Pancreas (tissue), 10 donors: Measurements from ENCODE around the gene ATN1. TPM values are rescaled to one million over a fixed set of nuclear protein-coding genes. Genes with fewer than 3 reads are reported as not detected.
A peak's percentile ranks its signal among the peaks of the same experiment; 100 is the strongest.

Experiments used
- ATAC-seq, 4 donors: fragments of 200-7000 bp; cut with Tn5 transposase; one replicate each; pipeline versions ENCODE4 v1.8.0 to v1.9.1; 2020; ENCODE audit warnings: mild to moderate bottlenecking in 4 of 4, moderate library complexity in 4 of 4
- DNase-seq, 6 donors: peaks; one replicate each; pipeline ENCODE4 v3.0.0-alpha.2; 2020
- FAIRE-seq: peaks from 2 replicates; lab custom pipeline; 2012; peaks lifted over from hg19 to GRCh38; lab: Jason Lieb, UNC
- H3K27ac ChIP-seq, 4 donors: fragments of 200-600 bp; sonication (generic); 1 replicate in 3 of 4; 2 replicates in 1 of 4; pipeline versions ENCODE4 v1.5.0 to v1.8.0; 2020
- H3K27me3 ChIP-seq, 4 donors: fragments of 200-600 bp; one replicate each; pipeline ENCODE4 v1.8.0; 2021
- H3K36me3 ChIP-seq, 3 donors: fragments of 200-600 bp; sonication (generic) in 1 of 3; one replicate each; pipeline versions ENCODE4 v1.5.0 to v1.8.0; 2020 to 2021
- H3K4me1 ChIP-seq, 3 donors: fragments of 200-600 bp; one replicate each; pipeline ENCODE4 v1.8.0; 2021
- H3K4me3 ChIP-seq, 4 donors: fragments of 200-600 bp; sonication (generic) in 2 of 4; one replicate each; pipeline versions ENCODE4 v1.5.0 to v1.8.0; 2020 to 2021
- H3K9me3 ChIP-seq, 4 donors: fragments of 200-600 bp; one replicate each; pipeline ENCODE4 v1.8.0; 2021
- WGBS, 2 donors: extraction: QIAGEN DNeasy Blood & Tissue Kit; methylation state at CpG; one replicate each; pipeline ENCODE4 v1.1.7; 2013; 5-methylcytosine and 5-hydroxymethylcytosine counted together
- intact Hi-C, 3 donors: fragments of 100-400 bp; cut with DNase I; formaldehyde crosslinking; loops; one replicate each; pipeline versions ENCODE4 v1.11.1 to v1.14.2; 2022
- polyA plus RNA-seq, 2 donors: library from polyadenylated mRNA; stranded (reverse); fragments of 200-250 nt; gene quantifications; one replicate each; pipeline ENCODE4 v1.2.3, GENCODE V29; 2013
- total RNA-seq, 6 donors: library from RNA; stranded (reverse); fragmentation: NEBNext Ultra II Directional in 4 of 6; extraction: Animal tissue kit (Norgen Biotek cat#: 25700) in 4 of 6; gene quantifications; one replicate each; pipeline versions ENCODE4 v1.2.1 to v1.2.4, GENCODE V29; 2021 to 2023
- TF ChIP-seq, protein P1 (sequence below), 4 donors: fragments of 200-600 bp; sonication (generic) in 3 of 4; IDR thresholded peaks; one replicate each; pipeline versions ENCODE4 v1.5.0 to v1.8.0; 2021; ENCODE audit warnings: antibody characterized with exemption in 4 of 4
- donor health status: healthy with polysubstance abuse.
- donor health status: DM: no; HTN: no; CAD: no; lungs with moderate emphysema.
- donor health status: DM: no; HTN: no; CAD: no.
- donor health status: control.
- donor health status: control.
- donor health status: Bipolar disorder and iron deficiency.
- donor health status: DM: yes; HTN: yes; CAD: no.
- donor health status: DM: no; HTN: no; CAD: no.
- donor health status: DM: no; HTN: no; CAD: no.
- donor health status: DM: yes; HTN: yes; CAD: no.

ATN1 gene
- total and polyA plus RNA-seq, 8 donors = 30.9 to 113 (median 39.2) TPM

DNA sequence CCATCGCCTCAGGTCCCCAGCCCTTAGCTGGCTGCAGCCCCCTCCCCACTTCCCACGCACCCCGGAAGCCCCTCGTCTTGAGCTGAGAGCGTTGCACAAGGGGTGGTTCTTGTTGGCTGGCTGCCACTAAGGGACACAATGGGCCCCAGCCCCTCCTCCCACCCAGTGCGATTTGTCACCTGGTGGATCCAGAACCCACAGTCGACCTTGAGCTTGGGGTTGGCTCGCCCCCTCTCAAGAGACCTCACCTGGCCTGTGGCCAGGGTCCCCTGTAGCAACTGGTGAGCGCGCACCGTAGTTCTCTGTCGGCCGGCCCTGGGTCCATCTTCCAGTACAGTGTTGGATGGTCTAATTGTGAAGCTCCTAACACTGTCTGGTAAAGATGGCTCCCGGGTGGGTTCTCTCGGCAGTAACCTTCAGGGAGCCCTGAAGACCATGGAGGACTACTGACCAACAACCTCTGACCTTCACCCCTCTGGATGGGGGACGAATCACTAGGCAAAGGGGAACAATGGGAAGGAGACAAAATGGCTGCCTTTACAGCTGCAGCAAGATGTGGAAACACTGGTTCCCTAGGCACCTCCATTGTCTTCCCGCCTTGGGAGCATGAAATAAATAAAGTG lies 36.1 kb downstream of the ATN1 start:
- peak overlapping the region; percentile 61 to 79 (median 66) for H3K4me3 ChIP-seq
- H3K9me3 ChIP-seq = no peaks in the 10 kb centered on the region
- ATAC-seq = no peak
- 10 to 11% methylated on average over 15 to 17 of the region's 17 CpGs for WGBS, 2 donors
- FAIRE-seq = no peak
- H3K27me3 ChIP-seq = no peaks in the 10 kb centered on the region
- intact Hi-C loops = no loop called here
- TF ChIP-seq, protein P1, sequence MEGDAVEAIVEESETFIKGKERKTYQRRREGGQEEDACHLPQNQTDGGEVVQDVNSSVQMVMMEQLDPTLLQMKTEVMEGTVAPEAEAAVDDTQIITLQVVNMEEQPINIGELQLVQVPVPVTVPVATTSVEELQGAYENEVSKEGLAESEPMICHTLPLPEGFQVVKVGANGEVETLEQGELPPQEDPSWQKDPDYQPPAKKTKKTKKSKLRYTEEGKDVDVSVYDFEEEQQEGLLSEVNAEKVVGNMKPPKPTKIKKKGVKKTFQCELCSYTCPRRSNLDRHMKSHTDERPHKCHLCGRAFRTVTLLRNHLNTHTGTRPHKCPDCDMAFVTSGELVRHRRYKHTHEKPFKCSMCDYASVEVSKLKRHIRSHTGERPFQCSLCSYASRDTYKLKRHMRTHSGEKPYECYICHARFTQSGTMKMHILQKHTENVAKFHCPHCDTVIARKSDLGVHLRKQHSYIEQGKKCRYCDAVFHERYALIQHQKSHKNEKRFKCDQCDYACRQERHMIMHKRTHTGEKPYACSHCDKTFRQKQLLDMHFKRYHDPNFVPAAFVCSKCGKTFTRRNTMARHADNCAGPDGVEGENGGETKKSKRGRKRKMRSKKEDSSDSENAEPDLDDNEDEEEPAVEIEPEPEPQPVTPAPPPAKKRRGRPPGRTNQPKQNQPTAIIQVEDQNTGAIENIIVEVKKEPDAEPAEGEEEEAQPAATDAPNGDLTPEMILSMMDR (IDR thresholded peaks at IDR 0.05) = no peak
- peaks cover 0 to 5% (median 4%) of the 10 kb centered on the region in 3 donors for H3K36me3 ChIP-seq
- peak overlapping the region; percentile 88 to 97 (median 94) for H3K27ac ChIP-seq
- H3K4me1 ChIP-seq = peaks cover 28 to 54% (median 35%) of the 10 kb centered on the region in 3 donors
- DNase-seq = peak in 5 of 6 donors; percentile 60 to 88 (median 73)

DNA sequence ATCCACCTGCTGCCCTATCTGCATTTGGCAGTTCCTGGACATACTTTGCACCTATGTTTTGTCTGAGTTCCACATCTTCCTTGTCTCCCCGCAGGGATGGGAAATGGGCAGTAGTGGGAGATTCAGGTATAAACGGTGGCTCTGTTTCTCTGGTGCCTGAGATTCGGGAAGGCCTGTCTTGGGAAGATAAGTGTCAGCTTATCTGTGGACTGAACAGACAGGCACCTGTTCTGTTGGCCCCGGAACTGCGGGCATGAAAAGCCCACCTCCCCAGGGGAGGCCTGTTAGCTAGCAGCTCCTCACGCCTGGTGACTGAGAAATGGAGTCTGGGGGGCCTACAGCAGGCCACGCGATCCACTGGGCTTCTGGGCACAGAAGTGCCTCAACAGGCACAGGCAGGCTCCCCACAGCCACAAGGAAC lies 36.9 kb downstream of the ATN1 start:
- ATAC-seq (no peak), FAIRE-seq (no peak), DNase-seq (peak in 1 of 6 donors; percentile 71)
- Histone ChIP-seq H3K4me3 (peak overlapping the region; percentile 61 to 79 (median 66)), H3K27ac (peak overlapping the region; percentile 60 to 97 (median 90)), H3K27me3 (no peaks in the 10 kb centered on the region), H3K36me3 (peaks cover 0 to 5% (median 4%) of the 10 kb centered on the region in 3 donors), H3K9me3 (no peaks in the 10 kb centered on the region), H3K4me1 (peaks cover 33 to 61% (median 42%) of the 10 kb centered on the region in 3 donors)
- intact Hi-C loops = no loop called here
- WGBS, 2 donors = 10 to 15% methylated on average over 8 of the region's 8 CpGs
- TF ChIP-seq, protein P1 (IDR thresholded peaks at IDR 0.05) = no peak

DNA sequence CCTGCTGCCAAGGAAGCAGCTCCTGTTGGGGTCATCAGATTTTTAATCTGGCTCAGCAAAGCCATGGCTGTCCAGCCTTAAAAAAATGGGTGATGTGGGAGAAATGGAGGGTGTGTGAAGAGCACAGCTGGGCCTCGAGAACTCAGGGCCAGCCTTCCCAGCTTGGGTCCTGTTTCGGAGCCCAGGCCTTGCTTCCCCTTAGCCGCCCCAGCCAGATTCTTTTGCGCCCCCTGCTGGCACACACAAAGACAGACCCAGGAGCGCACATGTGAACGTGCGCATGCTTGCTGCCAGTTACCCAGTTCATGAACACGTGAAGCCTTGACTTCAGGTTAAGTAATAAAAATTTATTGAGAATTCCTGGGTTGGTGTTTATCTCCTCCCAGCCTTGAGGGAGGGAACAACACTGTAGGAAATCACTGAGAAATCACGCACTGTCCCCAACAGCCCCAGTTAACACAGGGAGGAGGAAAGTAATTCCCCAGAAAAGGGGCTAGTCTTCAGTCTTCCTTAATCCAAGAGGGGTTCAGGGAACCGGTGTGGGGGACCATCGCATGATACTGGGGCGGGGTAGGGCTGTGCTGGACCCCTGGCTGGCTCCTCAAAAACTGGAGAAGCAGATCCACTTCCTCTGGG lies 37.4 kb downstream of the ATN1 start:
- peak; percentile 41 to 63 (median 55) for ATAC-seq

DNA sequence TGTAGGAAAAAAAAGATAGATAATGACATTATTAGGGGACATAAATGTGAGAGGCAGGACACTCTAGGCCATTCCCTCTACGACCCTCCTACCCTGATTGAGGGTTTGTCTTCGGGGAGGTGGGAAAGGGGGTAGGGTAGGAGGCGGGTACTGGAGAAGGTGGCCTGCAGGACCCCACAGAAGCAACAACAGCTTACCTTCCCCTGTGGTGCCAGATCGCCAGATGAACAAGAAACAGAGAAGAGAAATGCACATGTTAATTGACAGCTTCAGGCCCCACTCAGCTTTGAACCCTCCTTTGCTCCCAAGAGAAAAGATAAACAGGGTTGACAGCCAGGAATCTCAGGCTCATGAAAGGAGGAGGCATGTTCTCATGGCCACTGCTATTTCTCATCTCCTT lies 38.0 kb downstream of the ATN1 start:
- Histone ChIP-seq H3K27ac (peak overlapping the region in 3 of 4 donors; percentile 88 to 97 (median 93)), H3K9me3 (no peaks in the 10 kb centered on the region), H3K4me3 (peak overlapping the region in 1 of 4 donors; percentile 69), H3K36me3 (peaks cover 0 to 5% (median 4%) of the 10 kb centered on the region in 3 donors), H3K27me3 (no peaks in the 10 kb centered on the region), H3K4me1 (peaks cover 33 to 57% (median 40%) of the 10 kb centered on the region in 3 donors)
- TF ChIP-seq, protein P1 (IDR thresholded peaks at IDR 0.05) = no peak
- intact Hi-C loops = no loop called here
- no peak for FAIRE-seq
- DNase-seq = peak in 1 of 6 donors; percentile 14
- 46% methylated on average over 4 of the region's 4 CpGs for WGBS, 2 donors
- no peak for ATAC-seq

More for the DNA sequence above, 37.4 kb downstream of the ATN1 start:
- DNase-seq (peak; percentile 90 to 95 (median 93)), FAIRE-seq (no peak)
- TF ChIP-seq, protein P1 (IDR thresholded peaks at IDR 0.05) = peak; percentile 87 to 95 (median 92)
- 5 to 8% methylated on average over 12 of the region's 12 CpGs for WGBS, 2 donors
- Histone ChIP-seq H3K36me3 (peaks cover 0 to 5% (median 4%) of the 10 kb centered on the region in 3 donors), H3K4me1 (peaks cover 33 to 61% (median 42%) of the 10 kb centered on the region in 3 donors), H3K27me3 (no peaks in the 10 kb centered on the region), H3K4me3 (peak overlapping the region; percentile 61 to 79 (median 66)), H3K27ac (peak overlapping the region; percentile 60 to 97 (median 90)), H3K9me3 (no peaks in the 10 kb centered on the region)
- intact Hi-C loops = no loop called here
